HFF-Myc (cell line): Measurements from ENCODE around the gene MYO18A.
"Not testable (repeated sequence)": the region's sequence is repeated elsewhere in the genome, so short reads cannot be mapped to it uniquely, and the experiment has no call there.

ENCODE experiments used
- DNase-seq: peaks from one replicate; pipeline ENCODE4 v3.0.0-alpha.2; 2011; ENCODE audit warnings: low read depth; ENCODE audit errors: extremely low read depth
- H3K4me3 ChIP-seq: replicated peaks from 2 replicates; pipeline ENCODE4 v1.5.1; 2011; ENCODE audit warnings: low read depth, mild to moderate bottlenecking, control low read depth, low read length
- CTCF ChIP-seq: IDR thresholded peaks from 2 replicates; pipeline ENCODE4 v1.5.1; 2012; ENCODE audit warnings: mild to moderate bottlenecking, low read depth, low read length, control low read depth; ENCODE audit errors: missing control alignments

The MYO18A gene

GRCh38 chr17:29205047-29205446, 24.8 kb upstream of the MYO18A start:
- TF ChIP-seq CTCF: no peak
- no peak for DNase-seq
- H3K4me3 ChIP-seq: no peak overlapping the region

- not testable (repeated sequence) for DNase-seq, H3K4me3 ChIP-seq
Measured at GRCh38 chr17:29204068-29204804, 24.0 kb upstream of the MYO18A start.

DNA sequence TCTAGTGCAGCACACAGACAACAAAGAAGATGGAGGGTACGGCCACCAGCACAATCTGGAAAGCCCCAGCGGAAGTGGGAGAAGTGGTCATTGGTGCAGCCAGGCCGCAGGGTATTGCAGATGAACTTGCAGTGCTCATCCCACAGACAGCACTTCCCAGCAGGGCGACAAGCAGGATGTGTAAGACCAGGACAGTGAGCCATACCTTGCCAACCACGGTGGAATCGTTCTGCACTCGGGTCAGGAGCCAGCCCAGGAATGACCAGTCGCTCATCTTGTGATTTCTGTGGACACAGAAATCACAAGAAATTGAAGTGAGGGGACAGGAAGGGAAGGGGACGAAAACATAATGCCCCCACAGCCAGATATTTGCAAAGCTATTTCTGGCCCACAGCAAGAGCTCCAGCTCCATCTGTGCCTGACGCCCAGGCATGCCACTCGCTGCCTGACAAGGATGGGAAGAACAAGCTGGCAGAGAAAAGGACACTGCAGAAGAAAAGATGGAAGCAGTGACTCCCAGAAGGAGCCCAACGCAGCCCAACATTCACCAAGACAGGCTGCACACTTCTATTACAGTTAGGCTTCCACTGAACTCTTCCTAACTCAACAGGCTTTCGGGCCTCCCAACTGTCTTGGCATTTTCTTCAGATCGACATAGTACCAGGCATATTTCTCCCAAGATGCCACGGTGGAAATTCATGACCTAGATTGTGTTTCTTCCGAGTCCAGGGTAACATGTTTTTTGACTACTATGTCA, 17.5 kb upstream of the MYO18A start:
- no peak for DNase-seq
- no peak for TF ChIP-seq CTCF
- H3K4me3 ChIP-seq: no peak overlapping the region

- no peak overlapping the region for H3K4me3 ChIP-seq
- TF ChIP-seq CTCF: no peak
- DNase-seq: no peak
Measured at GRCh38 chr17:29196769-29197515, 16.7 kb upstream of the MYO18A start.

GRCh38 chr17:29195465-29196081, 15.4 kb upstream of the MYO18A start:
- H3K4me3 ChIP-seq: no peak overlapping the region
- DNase-seq: no peak
- TF ChIP-seq CTCF: no peak

GRCh38 chr17:29194669-29195068, 14.5 kb upstream of the MYO18A start:
- DNase-seq: no peak
- H3K4me3 ChIP-seq: no peak overlapping the region
- TF ChIP-seq CTCF: no peak
